Left renal pelvis (tissue), 4 donors: ENCODE measurements around the gene SLC39A6. TPM values are rescaled to one million over a fixed set of nuclear protein-coding genes. Genes with fewer than 3 reads are reported as not detected.
A peak's percentile ranks its signal among the peaks of the same experiment; 100 is the strongest.
"Not testable (repeated sequence)": the region's sequence is repeated elsewhere in the genome, so short reads cannot be mapped to it uniquely, and the experiment has no call there.

Source experiments
- DNase-seq, 4 donors: peaks; one replicate each; pipeline ENCODE4 v3.0.0-alpha.2; 2013; ENCODE audit warnings: low read depth in 4 of 4, low spot score in 3 of 4
- polyA plus RNA-seq, 4 donors: library from polyadenylated mRNA; unstranded; fragments of 120-200 nt; gene quantifications; one replicate each; pipeline ENCODE4 v1.2.1, GENCODE V29; 2013; ENCODE audit not compliant: insufficient read length in 4 of 4

SLC39A6 gene
- polyA plus RNA-seq, 4 donors: 54.2 to 89.5 (median 81.4) TPM

DNA sequence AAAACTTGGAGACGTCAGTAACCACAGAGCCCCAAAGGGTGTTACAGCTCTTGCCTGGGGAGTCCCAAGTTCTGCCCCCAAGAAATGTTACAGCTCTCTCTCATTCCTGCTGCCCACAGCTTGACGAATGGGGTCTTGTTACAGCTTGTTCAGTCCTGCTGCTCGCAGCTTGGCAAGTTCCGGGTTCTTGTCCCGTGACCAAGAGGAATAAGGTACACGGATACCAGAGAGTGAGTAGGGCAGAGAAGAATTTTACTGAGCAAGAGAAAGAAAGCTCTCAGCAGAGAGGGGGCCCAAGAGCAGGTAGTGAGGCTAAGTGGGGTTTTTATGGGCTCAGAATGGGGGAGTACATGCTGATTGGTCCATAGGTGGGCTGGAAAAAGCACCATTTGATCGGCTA is 27.2 kb downstream of the SLC39A6 start:
- DNase-seq: no peak

DNA sequence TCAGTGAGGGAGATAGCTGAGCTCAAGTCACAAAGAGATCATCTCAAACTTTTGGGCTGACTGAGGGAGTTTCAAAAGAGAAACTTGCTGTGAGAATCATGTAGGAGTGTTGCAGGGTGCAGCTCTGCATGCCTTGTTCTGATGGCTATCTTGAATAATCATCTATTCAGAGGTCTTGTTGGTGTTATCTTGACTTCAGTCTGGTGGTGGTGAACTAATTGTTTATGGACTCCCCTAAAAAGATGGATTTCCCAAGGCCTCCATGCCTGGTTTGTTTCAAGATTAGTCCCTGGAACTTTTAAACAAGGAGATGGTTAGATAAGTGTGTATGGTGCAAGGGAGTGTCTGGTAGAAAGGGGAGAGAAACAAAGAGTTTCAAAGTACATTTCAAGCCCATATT is 29.8 kb downstream of the SLC39A6 start:
- DNase-seq: no peak

DNA sequence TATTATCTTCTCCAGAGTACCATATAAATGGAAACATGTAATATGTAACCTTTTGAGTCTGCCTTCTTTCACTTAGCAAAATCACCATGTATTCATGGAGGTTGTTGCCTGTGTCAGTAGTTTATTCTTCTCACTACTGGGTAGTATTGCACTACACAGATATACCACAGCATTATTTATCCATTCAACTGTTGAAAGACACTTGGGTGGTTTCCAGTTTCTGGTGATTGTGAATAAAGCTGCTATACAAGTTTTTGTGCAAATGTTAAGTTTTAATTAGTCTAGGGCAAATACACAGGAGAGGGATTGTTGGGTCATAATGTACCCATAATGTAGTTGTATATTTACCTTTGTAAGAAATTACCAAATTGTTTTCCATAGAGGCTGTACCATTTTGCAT is 32.2 kb downstream of the SLC39A6 start:
- no peak for DNase-seq

- DNase-seq: peak in 1 of 4 donors; percentile 15
Observed at GRCh38 chr18:36095936-36096519, 33.1 kb downstream of the SLC39A6 start.

DNA sequence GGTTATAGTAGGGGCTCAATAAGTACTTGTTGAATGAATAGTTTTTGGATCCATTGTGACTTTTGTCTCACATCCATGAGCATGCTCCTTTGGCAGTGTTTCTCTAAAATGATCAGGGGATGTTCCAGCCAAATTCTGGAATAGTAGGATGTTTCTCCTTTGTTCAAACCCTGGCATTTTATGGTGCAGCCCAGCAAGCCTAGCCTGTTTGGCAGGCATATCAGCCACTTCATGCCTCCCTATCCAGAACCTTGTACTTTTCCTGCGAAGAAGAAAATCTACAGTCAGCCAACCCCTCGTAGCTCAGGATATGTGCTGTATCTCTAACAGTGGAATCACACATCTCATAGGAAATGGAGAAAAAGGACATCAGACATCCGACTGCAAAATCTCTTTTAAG is 34.7 kb downstream of the SLC39A6 start:
- no peak for DNase-seq

- not testable (repeated sequence) for DNase-seq
Observed at GRCh38 chr18:36092116-36092515, 37.0 kb downstream of the SLC39A6 start.

DNA sequence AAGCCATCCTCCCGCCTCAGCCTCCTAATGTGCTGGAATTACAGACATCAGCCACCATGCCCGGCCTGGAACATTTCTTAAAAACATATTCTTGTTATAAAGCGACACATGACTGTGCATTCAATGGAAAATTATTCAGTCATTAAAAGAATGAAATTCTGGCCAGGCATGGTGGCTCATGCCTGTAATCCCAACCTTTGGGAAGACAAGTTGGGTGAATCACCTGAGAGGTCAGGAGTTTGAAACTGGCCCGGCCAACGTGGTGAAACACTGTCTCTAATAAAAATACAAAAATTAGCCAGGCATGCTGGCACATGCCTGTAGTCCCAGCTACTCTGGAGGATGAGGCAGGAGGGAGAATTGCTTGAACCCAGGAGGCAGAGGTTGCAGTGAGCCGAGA is 40.1 kb downstream of the SLC39A6 start:
- no peak for DNase-seq

DNA sequence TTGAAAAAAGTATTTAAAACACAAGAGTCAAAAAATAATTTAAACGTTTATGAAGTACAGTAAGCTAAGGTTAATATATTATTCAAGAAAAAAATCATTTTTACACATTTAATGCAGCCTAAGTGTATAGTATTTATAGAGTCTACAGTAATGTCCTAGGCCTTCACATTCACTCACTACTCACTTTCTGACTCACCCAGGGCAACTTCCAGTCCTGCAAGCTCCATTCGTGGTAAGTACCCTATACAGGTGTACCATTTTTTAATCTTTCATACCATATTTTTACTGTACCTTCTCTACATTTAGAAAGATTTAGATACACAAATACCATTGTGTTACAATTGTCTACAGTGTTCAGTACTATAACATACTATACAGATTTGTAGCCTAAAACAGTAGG is 40.9 kb downstream of the SLC39A6 start:
- DNase-seq: no peak

GRCh38 chr18:36086186-36086585 is 43.0 kb downstream of the SLC39A6 start:
- no peak for DNase-seq

DNA sequence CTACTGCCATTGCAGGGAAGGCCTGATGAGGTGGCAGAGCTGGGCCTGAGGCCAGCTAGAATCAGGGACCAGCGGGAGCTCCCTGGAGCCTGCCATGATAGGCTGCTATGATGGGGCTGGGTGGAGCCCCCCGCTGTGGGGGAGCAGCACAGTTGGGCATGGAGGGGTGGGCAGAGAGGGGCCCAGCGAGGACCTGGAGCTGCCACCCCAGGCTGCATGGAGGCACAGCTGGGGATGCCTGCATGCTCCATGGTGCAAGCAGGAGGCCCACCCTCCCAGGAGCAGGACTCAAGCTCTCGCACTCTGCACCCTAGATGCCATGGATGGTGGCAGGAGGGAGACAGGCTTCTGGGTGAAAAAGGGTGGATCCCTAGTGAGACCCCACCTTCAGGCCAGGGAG is 43.9 kb downstream of the SLC39A6 start:
- no peak for DNase-seq

GRCh38 chr18:36083729-36084128 is 45.4 kb downstream of the SLC39A6 start:
- DNase-seq: no peak

- DNase-seq: not testable (repeated sequence)
Observed at GRCh38 chr18:36081118-36081517, 48.0 kb downstream of the SLC39A6 start.

GRCh38 chr18:36078751-36079529 is 50.2 kb downstream of the SLC39A6 start:
- DNase-seq: no peak

DNA sequence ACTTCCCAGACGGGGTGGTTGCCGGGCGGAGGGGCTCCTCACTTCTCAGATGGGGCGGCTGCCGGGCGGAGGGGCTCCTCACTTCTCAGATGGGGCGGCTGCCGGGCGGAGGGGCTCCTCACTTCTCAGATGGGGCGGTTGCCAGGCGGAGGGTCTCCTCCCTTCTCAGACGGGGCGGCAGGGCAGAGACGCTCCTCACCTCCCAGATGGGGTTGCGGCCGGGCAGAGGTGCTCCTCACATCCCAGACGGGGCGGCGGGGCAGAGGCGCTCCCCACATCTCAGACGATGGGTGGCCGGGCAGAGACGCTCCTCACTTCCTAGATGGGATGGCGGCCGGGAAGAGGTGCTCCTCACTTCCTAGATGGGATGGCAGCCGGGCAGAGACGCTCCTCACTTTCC is 51.4 kb downstream of the SLC39A6 start:
- DNase-seq: not testable (repeated sequence)

GRCh38 chr18:36075862-36076587 is 53.1 kb downstream of the SLC39A6 start:
- DNase-seq: peak in 1 of 4 donors; percentile 24

GRCh38 chr18:36074435-36074834 is 54.7 kb downstream of the SLC39A6 start:
- no peak for DNase-seq

DNA sequence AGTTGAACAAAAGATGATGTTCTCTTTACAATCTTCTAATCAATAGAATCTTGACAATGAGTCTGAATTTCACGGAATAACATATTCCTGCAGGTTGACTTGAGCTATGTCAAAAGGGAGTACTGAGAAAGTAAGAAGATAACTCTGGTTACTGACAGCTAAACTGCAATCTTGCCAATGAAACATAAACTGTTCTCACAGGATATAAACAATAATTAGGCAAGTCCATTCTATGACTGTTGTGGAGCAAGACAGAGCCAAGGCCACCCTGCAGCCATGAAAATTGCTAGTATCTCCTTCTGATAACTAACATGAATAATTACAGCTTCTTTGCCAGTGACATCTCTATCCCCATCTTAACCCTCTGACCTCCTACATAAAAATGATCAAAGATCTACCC is 55.5 kb downstream of the SLC39A6 start:
- DNase-seq: no peak

- DNase-seq: not testable (repeated sequence)
Observed at GRCh38 chr18:36072406-36072805, 56.7 kb downstream of the SLC39A6 start.

GRCh38 chr18:36067055-36067957 is 61.8 kb downstream of the SLC39A6 start, which contains the start of gene RPRD1A:
TSS of gene RPRD1A (minus strand) at chr18:36067559. CDS start at chr18:36067404, 155 bp downstream.
- DNase-seq: peak; percentile 79 to 87 (median 82)

DNA sequence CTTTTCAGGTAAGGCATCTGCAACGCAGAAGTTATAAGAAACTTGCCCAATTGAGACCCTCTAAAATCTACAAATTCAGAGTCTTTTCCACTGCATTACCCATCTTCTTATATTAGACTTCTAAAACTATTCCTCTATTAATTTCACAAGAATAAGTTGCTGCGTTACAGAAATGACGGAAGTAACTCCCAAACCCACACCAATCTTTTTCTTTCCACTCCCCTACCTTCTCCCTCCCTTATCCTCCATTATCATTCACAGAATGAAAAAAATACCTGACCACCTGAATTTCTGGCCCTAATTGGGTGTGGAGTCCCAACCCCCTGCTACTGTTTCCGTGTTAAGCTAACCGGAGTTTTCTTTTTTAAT is 62.5 kb downstream of the SLC39A6 start:
- DNase-seq: no peak

DNA sequence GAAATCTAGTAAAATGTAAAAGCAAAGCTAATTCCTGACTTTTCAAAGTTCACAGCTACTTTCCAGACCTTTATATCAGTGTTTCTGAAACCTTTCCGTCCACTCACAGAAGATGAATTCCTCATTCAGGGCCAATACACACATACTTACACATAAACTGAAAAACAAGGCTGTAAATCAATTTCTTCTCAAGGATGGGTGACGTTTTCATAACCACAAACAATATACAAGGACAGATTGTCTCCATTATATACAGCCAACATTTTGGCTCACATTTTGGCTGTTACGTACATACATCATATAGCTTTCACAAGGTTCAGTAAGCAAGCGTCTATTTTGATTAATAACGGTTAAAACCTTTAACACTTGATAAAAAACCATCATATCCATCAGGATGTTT is 63.1 kb downstream of the SLC39A6 start:
- DNase-seq: no peak
